Measurements from ENCODE around the gene MAPK8IP3. TPM values are rescaled to one million over a fixed set of nuclear protein-coding genes. Genes with fewer than 3 reads are reported as not detected.

MAPK8IP3 gene
- total and polyA plus RNA-seq, 9 of the 15 experiments (the other 6 are each of a cell fraction or from before 2014, with no cell fraction given) = 0.17 to 58.7 (median 16.7) TPM

DNA sequence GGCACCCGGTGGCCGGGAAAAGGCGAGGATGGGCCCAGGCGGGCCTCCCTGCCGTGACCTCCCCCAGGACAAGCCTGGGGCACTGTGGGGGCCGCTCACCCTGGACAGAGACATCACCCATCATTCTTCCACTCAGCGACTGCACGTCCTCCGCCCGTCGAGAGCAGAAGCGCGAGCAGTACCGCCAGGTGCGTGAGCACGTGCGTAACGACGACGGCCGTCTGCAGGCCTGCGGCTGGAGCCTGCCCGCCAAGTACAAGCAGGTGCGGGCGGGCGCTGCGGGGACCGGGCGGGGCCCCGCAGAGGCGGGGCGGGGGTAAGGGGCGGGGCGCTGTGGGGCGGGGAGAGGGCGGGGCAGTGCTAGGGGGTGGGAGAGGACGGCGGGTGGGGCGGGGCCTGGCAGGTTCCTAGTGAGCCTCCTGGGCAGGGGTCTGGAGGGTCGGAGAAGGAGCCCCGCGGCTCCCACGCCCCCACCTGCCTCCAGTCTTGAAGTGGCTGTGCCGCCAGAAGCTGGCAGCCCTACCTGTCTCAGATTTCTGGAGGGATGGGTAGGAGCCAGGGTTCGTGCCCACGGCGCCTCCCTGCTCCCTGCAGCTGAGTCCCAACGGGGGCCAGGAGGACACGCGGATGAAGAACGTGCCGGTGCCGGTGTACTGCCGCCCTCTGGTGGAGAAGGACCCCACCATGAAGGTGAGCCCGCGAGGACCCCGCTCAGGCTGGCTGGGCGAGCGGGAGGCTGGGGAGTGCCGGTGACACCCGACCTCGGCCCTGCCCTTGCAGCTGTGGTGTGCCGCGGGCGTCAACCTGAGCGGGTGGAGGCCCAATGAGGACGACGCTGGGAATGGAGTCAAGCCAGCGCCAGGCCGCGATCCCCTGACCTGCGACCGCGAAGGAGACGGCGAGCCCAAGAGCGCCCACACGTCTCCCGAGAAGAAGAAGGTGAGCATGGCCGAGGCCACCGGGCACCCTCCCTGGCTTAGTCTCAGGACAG, 57.8 kb downstream of the MAPK8IP3 start (continued):
- TF ChIP-seq, protein P1, sequence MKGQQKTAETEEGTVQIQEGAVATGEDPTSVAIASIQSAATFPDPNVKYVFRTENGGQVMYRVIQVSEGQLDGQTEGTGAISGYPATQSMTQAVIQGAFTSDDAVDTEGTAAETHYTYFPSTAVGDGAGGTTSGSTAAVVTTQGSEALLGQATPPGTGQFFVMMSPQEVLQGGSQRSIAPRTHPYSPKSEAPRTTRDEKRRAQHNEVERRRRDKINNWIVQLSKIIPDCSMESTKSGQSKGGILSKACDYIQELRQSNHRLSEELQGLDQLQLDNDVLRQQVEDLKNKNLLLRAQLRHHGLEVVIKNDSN (CRISPR knock-in tag; IDR thresholded peaks at IDR 0.05) = 0 out of 2 replicates have a peak, but pooled peaks have one; percentile 36
- TF ChIP-seq HDAC8 (tag; IDR thresholded peaks at IDR 0.05) (no peak), BHLHE40 (IDR thresholded peaks at IDR 0.05; ENCODE audit: low read length) (peak; percentile 84), CBX3 (IDR thresholded peaks at IDR 0.05; ENCODE audit: borderline replicate concordance in 1 of 2, low read length in 2 of 2) (peak in 1 of 2 experiments; percentile 62; a peak in 1 of 3 replicates), TSC22D4 (tag; IDR thresholded peaks at IDR 0.05) (no peak), TAF9B (IDR thresholded peaks at IDR 0.05; ENCODE audit: partially characterized antibody) (no peak), MIER1 (IDR thresholded peaks at IDR 0.05; ENCODE audit: low read depth) (no peak), CHD2 (IDR thresholded peaks at IDR 0.05; ENCODE audit: low read depth, low read length) (no peak), PTRF (tag; IDR thresholded peaks at IDR 0.05) (no peak), SMAD4 (CRISPR knock-in tag; conservative IDR thresholded peaks at IDR 0.05) (0 out of 2 replicates have a peak, but pooled peaks have one; percentile 33), CBFA2T3 (IDR thresholded peaks at IDR 0.05) (peak; percentile 28; the same call in 1 of the 2 replicates), ZBTB1 (CRISPR knock-in tag; IDR thresholded peaks at IDR 0.05; ENCODE audit: borderline replicate concordance, low read depth) (peak; percentile 54; the same call in 1 of the 2 replicates), POLR2B (IDR thresholded peaks at IDR 0.05; ENCODE audit: low read depth, partially characterized antibody) (no peak)
- TF ChIP-seq, protein P2, sequence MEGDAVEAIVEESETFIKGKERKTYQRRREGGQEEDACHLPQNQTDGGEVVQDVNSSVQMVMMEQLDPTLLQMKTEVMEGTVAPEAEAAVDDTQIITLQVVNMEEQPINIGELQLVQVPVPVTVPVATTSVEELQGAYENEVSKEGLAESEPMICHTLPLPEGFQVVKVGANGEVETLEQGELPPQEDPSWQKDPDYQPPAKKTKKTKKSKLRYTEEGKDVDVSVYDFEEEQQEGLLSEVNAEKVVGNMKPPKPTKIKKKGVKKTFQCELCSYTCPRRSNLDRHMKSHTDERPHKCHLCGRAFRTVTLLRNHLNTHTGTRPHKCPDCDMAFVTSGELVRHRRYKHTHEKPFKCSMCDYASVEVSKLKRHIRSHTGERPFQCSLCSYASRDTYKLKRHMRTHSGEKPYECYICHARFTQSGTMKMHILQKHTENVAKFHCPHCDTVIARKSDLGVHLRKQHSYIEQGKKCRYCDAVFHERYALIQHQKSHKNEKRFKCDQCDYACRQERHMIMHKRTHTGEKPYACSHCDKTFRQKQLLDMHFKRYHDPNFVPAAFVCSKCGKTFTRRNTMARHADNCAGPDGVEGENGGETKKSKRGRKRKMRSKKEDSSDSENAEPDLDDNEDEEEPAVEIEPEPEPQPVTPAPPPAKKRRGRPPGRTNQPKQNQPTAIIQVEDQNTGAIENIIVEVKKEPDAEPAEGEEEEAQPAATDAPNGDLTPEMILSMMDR (IDR thresholded peaks at IDR 0.05 in 2 of 3, conservative IDR thresholded peaks at IDR 0.05 in 1 of 3; ENCODE audit: insufficient read depth in 2 of 3, low read depth in 1 of 3, low read length in 3 of 3) = peak; percentile 35 to 55 (median 43); a peak in 4 of 6 replicates
- TF ChIP-seq, protein P3, sequence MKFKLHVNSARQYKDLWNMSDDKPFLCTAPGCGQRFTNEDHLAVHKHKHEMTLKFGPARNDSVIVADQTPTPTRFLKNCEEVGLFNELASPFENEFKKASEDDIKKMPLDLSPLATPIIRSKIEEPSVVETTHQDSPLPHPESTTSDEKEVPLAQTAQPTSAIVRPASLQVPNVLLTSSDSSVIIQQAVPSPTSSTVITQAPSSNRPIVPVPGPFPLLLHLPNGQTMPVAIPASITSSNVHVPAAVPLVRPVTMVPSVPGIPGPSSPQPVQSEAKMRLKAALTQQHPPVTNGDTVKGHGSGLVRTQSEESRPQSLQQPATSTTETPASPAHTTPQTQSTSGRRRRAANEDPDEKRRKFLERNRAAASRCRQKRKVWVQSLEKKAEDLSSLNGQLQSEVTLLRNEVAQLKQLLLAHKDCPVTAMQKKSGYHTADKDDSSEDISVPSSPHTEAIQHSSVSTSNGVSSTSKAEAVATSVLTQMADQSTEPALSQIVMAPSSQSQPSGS (CRISPR knock-in tag; IDR thresholded peaks at IDR 0.05) = no peak
